Measurements from ENCODE around the gene RAMP1.

Gene RAMP1

GRCh38 chr2:237916296-237916695 is 56.9 kb downstream of the RAMP1 start:
- DNase-seq (ENCODE audit: extremely low read depth, low read depth), result no peak
- no peak overlapping the region for H3K4me3 ChIP-seq (replicated peaks; ENCODE audit: low read depth, low read length)
- no peak for TF ChIP-seq CTCF (IDR thresholded peaks at IDR 0.05; ENCODE audit: low read depth, low read length, missing control alignments)

- no peak overlapping the region for H3K4me3 ChIP-seq (replicated peaks; ENCODE audit: low read depth, low read length)
- DNase-seq (ENCODE audit: extremely low read depth, low read depth), result no peak
- no peak for TF ChIP-seq CTCF (IDR thresholded peaks at IDR 0.05; ENCODE audit: low read depth, low read length, missing control alignments)
These were observed 58.4 kb downstream of the RAMP1 start for GRCh38 chr2:237917696-237918374.

- no peak for TF ChIP-seq CTCF (IDR thresholded peaks at IDR 0.05; ENCODE audit: low read depth, low read length, missing control alignments)
- DNase-seq (ENCODE audit: extremely low read depth, low read depth), result no peak
- H3K4me3 ChIP-seq (replicated peaks; ENCODE audit: low read depth, low read length), result no peak overlapping the region
These were observed 60.2 kb downstream of the RAMP1 start for GRCh38 chr2:237919593-237919992.

GRCh38 chr2:237920673-237921072 is 61.2 kb downstream of the RAMP1 start:
- H3K4me3 ChIP-seq (replicated peaks; ENCODE audit: low read depth, low read length), result no peak overlapping the region
- DNase-seq (ENCODE audit: extremely low read depth, low read depth), result peak; percentile 72
- no peak for TF ChIP-seq CTCF (IDR thresholded peaks at IDR 0.05; ENCODE audit: low read depth, low read length, missing control alignments)

GRCh38 chr2:237921967-237922492 is 62.6 kb downstream of the RAMP1 start:
- no peak overlapping the region for H3K4me3 ChIP-seq (replicated peaks; ENCODE audit: low read depth, low read length)
- no peak for TF ChIP-seq CTCF (IDR thresholded peaks at IDR 0.05; ENCODE audit: low read depth, low read length, missing control alignments)
- no peak for DNase-seq (ENCODE audit: extremely low read depth, low read depth)

- no peak for TF ChIP-seq CTCF (IDR thresholded peaks at IDR 0.05; ENCODE audit: low read depth, low read length, missing control alignments)
- no peak overlapping the region for H3K4me3 ChIP-seq (replicated peaks; ENCODE audit: low read depth, low read length)
- DNase-seq (ENCODE audit: extremely low read depth, low read depth), result no peak
These were observed 63.4 kb downstream of the RAMP1 start for GRCh38 chr2:237922641-237923361.
